ENCODE measurements around the gene HOXA11.

HOXA11 gene

GRCh38 chr7:27191161-27191731 lies 6.2 kb upstream of the HOXA11 start:
- DNase-seq = peak; percentile 35
- no peak overlapping the region for H3K4me3 Mint-ChIP-seq
- H3K27ac Mint-ChIP-seq = no peak overlapping the region
- no peaks in the 10 kb centered on the region for H3K36me3 Mint-ChIP-seq (ENCODE audit: low read depth)
- peaks cover 94% of the 10 kb centered on the region for H3K27me3 Mint-ChIP-seq
- no peaks in the 10 kb centered on the region for H3K9me3 Mint-ChIP-seq
- peaks cover 39% of the 10 kb centered on the region for H3K4me1 Mint-ChIP-seq (ENCODE audit: low read depth)

DNA sequence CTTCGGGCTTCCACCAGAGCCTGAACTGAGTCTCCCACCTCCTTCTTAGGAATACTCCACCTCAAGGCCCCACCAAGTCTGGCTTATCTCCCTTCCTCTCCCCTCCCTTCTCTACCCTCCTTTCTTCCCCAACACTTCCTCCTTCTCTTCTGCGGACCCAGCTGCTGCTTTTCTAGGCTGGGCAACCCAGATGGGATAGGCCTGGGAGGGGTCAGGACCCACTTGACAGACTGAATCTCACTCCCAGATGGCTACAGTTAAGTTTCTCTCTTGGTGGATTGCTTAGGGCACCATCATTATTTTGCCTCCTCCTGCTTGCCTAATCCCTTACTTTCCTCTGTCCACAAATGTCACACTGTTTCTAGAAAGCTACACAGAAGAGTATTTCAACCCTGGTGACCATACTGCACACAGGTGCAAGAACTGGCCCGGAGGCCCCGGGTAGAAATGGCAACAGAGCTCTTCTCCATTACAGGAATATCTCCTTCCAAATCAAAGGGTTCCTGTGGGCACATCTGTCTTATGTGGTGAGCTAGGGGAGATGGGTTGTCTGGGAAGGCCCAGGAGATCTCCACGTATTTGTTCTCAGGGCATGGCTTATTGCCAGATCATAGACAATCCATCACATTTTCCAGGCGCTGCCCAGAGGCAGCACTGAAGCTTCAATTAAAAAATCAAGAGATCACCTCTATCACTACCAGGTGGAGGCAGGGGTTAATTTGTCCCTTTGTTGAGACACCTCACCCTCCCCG lies 5.1 kb upstream of the HOXA11 start:
- H3K9me3 Mint-ChIP-seq = no peaks in the 10 kb centered on the region
- H3K27ac Mint-ChIP-seq = no peak overlapping the region
- peaks cover 50% of the 10 kb centered on the region for H3K4me1 Mint-ChIP-seq (ENCODE audit: low read depth)
- no peaks in the 10 kb centered on the region for H3K36me3 Mint-ChIP-seq (ENCODE audit: low read depth)
- DNase-seq = peak; percentile 28
- H3K27me3 Mint-ChIP-seq = peaks cover 97% of the 10 kb centered on the region
- H3K4me3 Mint-ChIP-seq = no peak overlapping the region

DNA sequence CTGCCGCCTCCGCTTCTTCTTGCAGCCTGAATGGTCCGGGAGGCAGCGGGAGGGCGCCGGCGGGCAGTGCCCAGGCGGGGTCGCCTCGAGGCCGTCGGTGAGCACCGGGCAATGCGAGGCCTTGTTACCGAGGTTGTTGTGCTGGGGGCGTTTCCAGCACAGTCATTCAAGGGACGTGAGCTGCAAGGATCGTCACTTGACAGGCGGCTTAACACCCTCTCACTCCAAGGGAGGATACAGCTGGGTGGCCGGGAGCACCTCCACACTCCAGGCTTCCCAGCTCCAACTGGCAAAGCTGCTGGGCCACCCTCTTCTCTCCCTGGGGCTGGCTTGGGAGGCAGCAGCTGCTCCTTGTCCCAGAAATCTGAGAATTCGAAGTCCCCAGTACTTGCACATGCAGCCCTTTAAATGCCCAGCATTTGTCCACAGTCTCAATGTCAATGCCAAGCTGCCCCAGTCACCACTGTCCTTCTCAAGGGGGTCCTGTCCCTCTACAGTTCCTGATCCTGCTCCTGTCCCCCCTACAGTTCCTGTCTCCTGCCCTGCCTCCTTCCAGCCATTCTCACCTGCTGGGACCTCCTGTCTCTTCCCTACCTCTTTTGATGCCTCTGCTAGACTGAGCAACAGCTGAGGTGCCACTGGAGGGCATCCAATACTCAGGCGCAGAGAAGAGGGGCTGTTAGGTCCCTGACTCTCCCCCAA lies 4.4 kb upstream of the HOXA11 start:
- DNase-seq = peak; percentile 40
- Mint-ChIP-seq H3K36me3 (ENCODE audit: low read depth) (no peaks in the 10 kb centered on the region), H3K4me1 (ENCODE audit: low read depth) (peaks cover 57% of the 10 kb centered on the region), H3K27ac (no peak overlapping the region), H3K9me3 (no peaks in the 10 kb centered on the region), H3K4me3 (no peak overlapping the region), H3K27me3 (peaks cover 97% of the 10 kb centered on the region)

- Mint-ChIP-seq H3K9me3 (no peaks in the 10 kb centered on the region), H3K4me1 (ENCODE audit: low read depth) (peaks cover 63% of the 10 kb centered on the region), H3K36me3 (ENCODE audit: low read depth) (no peaks in the 10 kb centered on the region), H3K27ac (no peak overlapping the region), H3K4me3 (peak overlapping the region; percentile 63), H3K27me3 (peaks cover 95% of the 10 kb centered on the region)
- DNase-seq = peak; percentile 49
These were observed 3.6 kb upstream of the HOXA11 start for GRCh38 chr7:27188386-27189294.

- H3K4me1 Mint-ChIP-seq (ENCODE audit: low read depth) = peaks cover 60% of the 10 kb centered on the region
- no peaks in the 10 kb centered on the region for H3K36me3 Mint-ChIP-seq (ENCODE audit: low read depth)
- peak; percentile 41 for DNase-seq
- H3K27ac Mint-ChIP-seq = no peak overlapping the region
- H3K27me3 Mint-ChIP-seq = peaks cover 95% of the 10 kb centered on the region
- peak overlapping the region; percentile 63 for H3K4me3 Mint-ChIP-seq
- no peaks in the 10 kb centered on the region for H3K9me3 Mint-ChIP-seq
These were observed 2.7 kb upstream of the HOXA11 start for GRCh38 chr7:27187475-27188385.

- no peak overlapping the region for H3K27ac Mint-ChIP-seq
- H3K9me3 Mint-ChIP-seq = no peaks in the 10 kb centered on the region
- H3K4me1 Mint-ChIP-seq (ENCODE audit: low read depth) = peaks cover 54% of the 10 kb centered on the region
- H3K27me3 Mint-ChIP-seq = peaks cover 97% of the 10 kb centered on the region
- DNase-seq = peak; percentile 16
- no peak overlapping the region for H3K4me3 Mint-ChIP-seq
- H3K36me3 Mint-ChIP-seq (ENCODE audit: low read depth) = no peaks in the 10 kb centered on the region
These were observed 1.8 kb upstream of the HOXA11 start for GRCh38 chr7:27186668-27187474.

DNA sequence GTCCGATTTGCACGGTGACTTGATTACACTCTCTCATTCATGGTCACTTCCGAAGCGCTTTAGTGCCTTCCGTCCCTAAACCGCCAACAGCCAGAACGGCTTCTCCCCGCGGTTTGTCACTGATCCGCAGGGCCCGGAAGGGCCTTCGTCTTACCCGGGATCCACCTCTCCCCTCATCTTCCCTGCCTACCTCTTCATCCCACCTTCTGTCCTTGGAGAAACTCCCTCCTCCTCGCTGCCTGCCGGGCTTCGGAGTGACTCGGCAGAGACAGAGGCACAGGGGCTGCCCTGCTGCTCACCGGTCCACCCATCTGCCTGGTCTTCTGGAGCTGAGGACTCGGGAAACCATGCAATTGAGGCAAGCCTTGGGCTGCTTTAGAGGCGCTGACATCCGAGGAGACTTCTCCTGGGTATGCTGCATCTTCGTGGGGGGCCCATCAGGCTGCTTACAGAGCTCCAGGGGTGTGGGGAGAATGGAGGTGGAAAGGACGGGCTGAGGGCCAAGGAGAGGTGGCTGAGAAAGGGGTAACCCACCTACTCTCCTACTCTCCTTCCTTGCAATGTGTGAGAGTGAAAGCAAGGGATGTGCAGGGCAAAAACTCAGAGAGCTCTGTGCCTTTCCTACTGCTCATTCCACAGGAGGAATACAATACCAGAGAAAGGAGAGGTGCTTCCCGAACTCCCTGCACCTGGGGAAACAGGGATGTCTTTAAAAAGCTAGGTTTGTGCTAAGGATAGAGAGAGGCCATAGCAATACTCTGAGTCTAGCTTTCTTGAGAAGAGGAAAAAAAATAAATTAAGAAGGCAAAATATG lies 1.0 kb upstream of the HOXA11 start:
- H3K4me3 Mint-ChIP-seq = peak overlapping the region; percentile 68
- H3K4me1 Mint-ChIP-seq (ENCODE audit: low read depth) = peaks cover 53% of the 10 kb centered on the region
- no peaks in the 10 kb centered on the region for H3K9me3 Mint-ChIP-seq
- peak overlapping the region; percentile 76 for H3K27ac Mint-ChIP-seq
- H3K27me3 Mint-ChIP-seq = peaks cover 97% of the 10 kb centered on the region
- H3K36me3 Mint-ChIP-seq (ENCODE audit: low read depth) = no peaks in the 10 kb centered on the region
- DNase-seq = peak; percentile 44

- H3K4me3 Mint-ChIP-seq = peak overlapping the region; percentile 68
- H3K36me3 Mint-ChIP-seq (ENCODE audit: low read depth) = no peaks in the 10 kb centered on the region
- peak overlapping the region; percentile 76 for H3K27ac Mint-ChIP-seq
- H3K27me3 Mint-ChIP-seq = peaks cover 96% of the 10 kb centered on the region
- DNase-seq = peak; percentile 56
- H3K9me3 Mint-ChIP-seq = no peaks in the 10 kb centered on the region
- H3K4me1 Mint-ChIP-seq (ENCODE audit: low read depth) = peaks cover 56% of the 10 kb centered on the region
These were observed 557 bp downstream of the HOXA11 start for GRCh38 chr7:27184337-27185012.

- H3K9me3 Mint-ChIP-seq = no peaks in the 10 kb centered on the region
- H3K4me3 Mint-ChIP-seq = peak overlapping the region; percentile 62
- no peaks in the 10 kb centered on the region for H3K36me3 Mint-ChIP-seq (ENCODE audit: low read depth)
- no peak overlapping the region for H3K27ac Mint-ChIP-seq
- peaks cover 51% of the 10 kb centered on the region for H3K4me1 Mint-ChIP-seq (ENCODE audit: low read depth)
- peak; percentile 38 for DNase-seq
- peaks cover 96% of the 10 kb centered on the region for H3K27me3 Mint-ChIP-seq
These were observed 1.2 kb downstream of the HOXA11 start for GRCh38 chr7:27183682-27184336.

- peak; percentile 42 for DNase-seq
- no peaks in the 10 kb centered on the region for H3K36me3 Mint-ChIP-seq (ENCODE audit: low read depth)
- no peaks in the 10 kb centered on the region for H3K9me3 Mint-ChIP-seq
- H3K27ac Mint-ChIP-seq = no peak overlapping the region
- H3K27me3 Mint-ChIP-seq = peaks cover 95% of the 10 kb centered on the region
- H3K4me3 Mint-ChIP-seq = no peak overlapping the region
- H3K4me1 Mint-ChIP-seq (ENCODE audit: low read depth) = peaks cover 43% of the 10 kb centered on the region
These were observed 2.0 kb downstream of the HOXA11 start for GRCh38 chr7:27182861-27183681.

DNA sequence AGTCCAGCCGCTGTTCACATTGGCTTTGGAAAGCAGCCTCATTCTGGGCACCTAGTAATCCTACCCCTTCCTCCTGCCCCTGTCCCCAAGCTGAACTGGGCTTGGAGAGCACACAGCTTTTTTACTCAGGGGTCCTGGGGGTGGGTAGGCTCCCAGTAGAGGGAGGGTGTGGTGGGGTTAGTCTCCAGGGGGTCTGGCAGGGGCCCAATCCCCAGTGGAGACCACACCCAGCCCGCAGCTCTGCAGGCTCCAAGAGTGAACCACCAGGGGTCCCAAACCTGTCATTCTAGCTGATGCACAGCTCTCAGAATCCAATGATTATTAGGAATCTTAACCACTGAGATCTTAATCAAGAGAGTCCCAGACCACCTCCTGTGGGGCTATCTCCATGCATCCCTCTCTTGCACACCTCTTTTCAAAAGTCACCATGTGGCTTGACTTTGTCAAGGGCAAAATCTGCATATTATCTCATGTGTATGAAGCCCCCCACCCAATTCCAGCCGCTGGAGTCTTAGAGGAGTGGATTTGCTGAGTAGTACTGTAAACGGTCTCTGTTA lies 2.7 kb downstream of the HOXA11 start:
- H3K27me3 Mint-ChIP-seq = peaks cover 95% of the 10 kb centered on the region
- no peak for DNase-seq
- no peaks in the 10 kb centered on the region for H3K36me3 Mint-ChIP-seq (ENCODE audit: low read depth)
- no peak overlapping the region for H3K4me3 Mint-ChIP-seq
- no peaks in the 10 kb centered on the region for H3K9me3 Mint-ChIP-seq
- peaks cover 36% of the 10 kb centered on the region for H3K4me1 Mint-ChIP-seq (ENCODE audit: low read depth)
- H3K27ac Mint-ChIP-seq = no peak overlapping the region
